GM23338 (cell line): ENCODE data around the gene HSD17B2. TPM values are rescaled to one million over a fixed set of nuclear protein-coding genes. Genes with fewer than 3 reads are reported as not detected.

ENCODE experiments used
- CREB1 ChIP-seq: fragments of 250-450 bp; sonication (Bioruptor Pico); IDR thresholded peaks from 2 replicates; pipeline ENCODE4 v1.5.0; 2020; ENCODE audit warnings: low read depth, mild to moderate bottlenecking, moderate library complexity
- ETS1 ChIP-seq: IDR thresholded peaks from 2 replicates; pipeline ENCODE4 v1.6.1; 2016; ENCODE audit warnings: antibody characterized with exemption
- EZH2phosphoT487 ChIP-seq: fragments of 200-600 bp; sonication (generic); IDR thresholded peaks from one replicate; pipeline ENCODE4 v1.8.1; 2018; ENCODE audit warnings: antibody characterized with exemption; ENCODE audit not compliant: unreplicated experiment
- JUNB ChIP-seq: IDR thresholded peaks from one replicate; pipeline ENCODE4 v1.6.1; 2016; ENCODE audit warnings: antibody characterized with exemption; ENCODE audit not compliant: unreplicated experiment
- NANOG ChIP-seq: IDR thresholded peaks from 2 replicates; pipeline ENCODE4 v1.6.1; 2016; ENCODE audit warnings: antibody characterized with exemption, borderline replicate concordance
- ZNF114 ChIP-seq: fragments of 250-450 bp; sonication (Bioruptor Pico); IDR thresholded peaks from 2 replicates; pipeline ENCODE4 v1.5.0; 2020; ENCODE audit warnings: mild to moderate bottlenecking, moderate library complexity
- ZNF331 ChIP-seq: fragments of 250-450 bp; sonication (Bioruptor Pico); IDR thresholded peaks from 2 replicates; pipeline ENCODE4 v1.5.0; 2020; ENCODE audit warnings: low read depth, mild to moderate bottlenecking, moderate library complexity
- ZNF462 ChIP-seq: fragments of 250-450 bp; sonication (Bioruptor Pico); IDR thresholded peaks from 2 replicates; pipeline ENCODE4 v1.5.0; 2020; ENCODE audit warnings: mild to moderate bottlenecking, moderate library complexity
- polyA plus RNA-seq: library from polyadenylated mRNA; unstranded; fragments of >200 nt; fragmentation: Nextera tagmentation; extraction: Ambion mirVana; gene quantifications from 2 replicates; pipeline ENCODE4 v1.2.1, GENCODE V29; 2016
- total RNA-seq: library from RNA; depleted of rRNA; stranded (reverse); fragments of >200 nt; shearing (Covaris generic); gene quantifications from 2 replicates; pipeline ENCODE4 v1.2.3, GENCODE V29; 2014

The HSD17B2 gene
- total and polyA plus RNA-seq, 2 experiments from 2014 or later = 0.29 TPM; not detected in 1

- TF ChIP-seq ZNF462 (CRISPR knock-in tag) (no peak), JUNB (no peak), NANOG (no peak), ZNF331 (CRISPR knock-in tag) (no peak), ZNF114 (CRISPR knock-in tag) (no peak), CREB1 (CRISPR knock-in tag) (no peak), ETS1 (no peak), EZH2phosphoT487 (no peak)
Measured at GRCh38 chr16:82005027-82005830, 29.8 kb upstream of the HSD17B2 start (continued).
